MCF 10A (cell line): ENCODE results near the gene OOSP4B. TPM values are rescaled to one million over a fixed set of nuclear protein-coding genes. Genes with fewer than 3 reads are reported as not detected.

ENCODE experiments used
- BruUV-seq: library from RNA; stranded (reverse); fragments of 400-500 nt; replicated peaks from 2 replicates; lab custom pipeline; 2021; lab: Mats Ljungman, UMichigan
- CTCF ChIA-PET: fragments of 300-600 bp; sonication (Branson Sonifier 250); formaldehyde crosslinking; extraction: SDS; loops from one replicate; lab custom pipeline; 2021; ENCODE audit warnings: antibody characterized with exemption, inconsistent platforms; lab: Yijun Ruan, JAX
- POLR2A ChIA-PET: fragments of 300-600, 350-650 bp; sonication (Branson Sonifier 250); formaldehyde crosslinking; extraction: SDS; loops from one replicate; lab custom pipeline; 2020; ENCODE audit warnings: antibody characterized with exemption, inconsistent platforms; lab: Yijun Ruan, JAX
- DNase-seq: peaks from one replicate; pipeline ENCODE4 v3.0.0-alpha.2; 2018; ENCODE audit not compliant: unreplicated experiment
- H3K27ac Mint-ChIP-seq: one replicate; pipeline ENCODE4 v1.8.0; 2022; ENCODE audit warnings: mild to moderate bottlenecking, low read depth, mixed read lengths; ENCODE audit not compliant: unreplicated experiment
- H3K27me3 Mint-ChIP-seq: one replicate; pipeline ENCODE4 v1.8.0; 2022; ENCODE audit warnings: mixed read lengths; ENCODE audit not compliant: insufficient read depth, unreplicated experiment
- H3K36me3 Mint-ChIP-seq: one replicate; pipeline ENCODE4 v1.8.0; 2022; ENCODE audit warnings: mild to moderate bottlenecking, moderate library complexity, mixed read lengths; ENCODE audit not compliant: insufficient read depth, unreplicated experiment
- H3K4me1 Mint-ChIP-seq: one replicate; pipeline ENCODE4 v1.8.0; 2022; ENCODE audit warnings: mixed read lengths; ENCODE audit not compliant: insufficient read depth, unreplicated experiment
- H3K4me3 Mint-ChIP-seq: one replicate; pipeline ENCODE4 v1.8.0; 2022; ENCODE audit warnings: mild to moderate bottlenecking, moderate library complexity, mixed read lengths; ENCODE audit not compliant: unreplicated experiment
- H3K9me3 Mint-ChIP-seq: one replicate; pipeline ENCODE4 v1.8.0; 2022; ENCODE audit warnings: mixed read lengths; ENCODE audit not compliant: unreplicated experiment
- intact Hi-C: fragments of 100-400 bp; cut with micrococcal nuclease; formaldehyde crosslinking; loops from 2 replicates; pipeline ENCODE4 v1.14.1; 2022
- total RNA-seq: library from RNA; stranded (reverse); gene quantifications from 2 replicates; pipeline ENCODE4 v1.2.3, GENCODE V29; 2022
- TF ChIP-seq, protein P1 (sequence below): fragments of 200-600 bp; IDR thresholded peaks from one replicate; pipeline ENCODE4 v1.8.0; 2022; ENCODE audit warnings: antibody characterized with exemption, mild to moderate bottlenecking; ENCODE audit not compliant: unreplicated experiment

OOSP4B gene
- total RNA-seq, 1 experiment from 2014 or later: not detected

DNA sequence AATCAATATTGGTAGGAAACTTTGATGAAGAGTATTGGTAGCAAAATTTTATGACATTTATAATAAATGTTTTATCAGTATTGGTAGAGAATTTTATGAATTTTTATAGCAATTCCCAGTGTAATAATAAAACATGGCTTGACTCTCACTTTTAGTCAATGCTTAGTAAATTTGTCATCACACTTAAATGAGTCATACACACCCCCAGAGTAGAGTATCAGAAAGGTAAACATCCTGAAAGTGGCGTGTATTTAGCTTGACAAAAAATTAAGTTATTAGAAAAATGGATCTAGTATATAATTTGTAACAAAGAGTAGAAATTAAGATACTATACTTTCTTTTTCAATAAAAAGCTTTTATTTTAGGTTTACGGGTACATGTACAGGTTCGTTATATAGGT lies 42.1 kb downstream of the OOSP4B start:
- no peak for DNase-seq
- no TSS peak for BruUV-seq
- TF ChIP-seq, protein P1, sequence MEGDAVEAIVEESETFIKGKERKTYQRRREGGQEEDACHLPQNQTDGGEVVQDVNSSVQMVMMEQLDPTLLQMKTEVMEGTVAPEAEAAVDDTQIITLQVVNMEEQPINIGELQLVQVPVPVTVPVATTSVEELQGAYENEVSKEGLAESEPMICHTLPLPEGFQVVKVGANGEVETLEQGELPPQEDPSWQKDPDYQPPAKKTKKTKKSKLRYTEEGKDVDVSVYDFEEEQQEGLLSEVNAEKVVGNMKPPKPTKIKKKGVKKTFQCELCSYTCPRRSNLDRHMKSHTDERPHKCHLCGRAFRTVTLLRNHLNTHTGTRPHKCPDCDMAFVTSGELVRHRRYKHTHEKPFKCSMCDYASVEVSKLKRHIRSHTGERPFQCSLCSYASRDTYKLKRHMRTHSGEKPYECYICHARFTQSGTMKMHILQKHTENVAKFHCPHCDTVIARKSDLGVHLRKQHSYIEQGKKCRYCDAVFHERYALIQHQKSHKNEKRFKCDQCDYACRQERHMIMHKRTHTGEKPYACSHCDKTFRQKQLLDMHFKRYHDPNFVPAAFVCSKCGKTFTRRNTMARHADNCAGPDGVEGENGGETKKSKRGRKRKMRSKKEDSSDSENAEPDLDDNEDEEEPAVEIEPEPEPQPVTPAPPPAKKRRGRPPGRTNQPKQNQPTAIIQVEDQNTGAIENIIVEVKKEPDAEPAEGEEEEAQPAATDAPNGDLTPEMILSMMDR: no peak
- Mint-ChIP-seq H3K27ac (no peak overlapping the region), H3K36me3 (no peaks in the 10 kb centered on the region), H3K27me3 (peaks cover 15% of the 10 kb centered on the region), H3K4me3 (no peak overlapping the region), H3K9me3 (peaks cover 7% of the 10 kb centered on the region), H3K4me1 (no peaks in the 10 kb centered on the region)
- ChIA-PET POLR2A (no interaction called here), CTCF (interaction anchor here (0.6 kb wide), 1 partner anchor 192 kb away, joined by 4 read pairs; no protein-coding TSS in a partner anchor)
- intact Hi-C loops: no loop called here

DNA sequence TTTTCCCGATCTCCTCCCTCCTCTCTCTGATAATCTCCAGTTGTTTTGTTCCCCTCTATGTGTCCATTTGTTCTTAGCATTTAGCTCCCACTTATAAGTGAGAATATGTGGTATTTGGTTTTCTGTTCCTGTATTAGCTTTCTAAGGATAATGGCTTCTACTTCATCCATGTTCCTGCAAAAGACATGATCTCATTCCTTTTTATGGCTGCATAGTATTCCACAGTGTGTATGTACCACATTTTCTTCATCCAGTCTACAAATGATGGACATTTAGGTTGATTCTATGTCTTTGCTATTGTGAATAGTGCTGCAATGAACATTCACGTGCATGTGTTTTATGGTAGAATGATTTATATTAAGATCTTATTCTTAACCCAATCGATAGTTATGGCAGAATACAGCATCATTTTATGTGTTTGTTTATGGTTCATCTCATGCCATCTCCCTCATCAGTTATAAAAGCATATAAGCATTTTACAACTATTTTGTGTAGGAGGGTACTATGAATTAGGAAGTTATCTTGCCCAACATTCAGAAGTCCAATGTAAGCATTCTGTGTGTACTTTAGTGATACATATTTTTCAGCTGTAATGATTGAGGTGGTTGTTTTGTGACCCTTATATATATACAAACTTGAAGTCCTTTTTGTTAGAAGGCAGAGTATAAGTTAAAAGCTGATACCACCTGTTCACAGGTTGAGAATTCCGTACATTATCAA lies 42.7 kb downstream of the OOSP4B start:
- ChIA-PET POLR2A (no interaction called here), CTCF (interaction anchor here (0.6 kb wide), 1 partner anchor 192 kb away, joined by 4 read pairs; no protein-coding TSS in a partner anchor)
- Mint-ChIP-seq H3K27me3 (peaks cover 9% of the 10 kb centered on the region), H3K36me3 (no peaks in the 10 kb centered on the region), H3K9me3 (peaks cover 7% of the 10 kb centered on the region), H3K4me1 (no peaks in the 10 kb centered on the region), H3K27ac (no peak overlapping the region), H3K4me3 (no peak overlapping the region)
- BruUV-seq: no TSS peak
- intact Hi-C loops: no loop called here
- no peak for DNase-seq
- TF ChIP-seq, protein P1: no peak

DNA sequence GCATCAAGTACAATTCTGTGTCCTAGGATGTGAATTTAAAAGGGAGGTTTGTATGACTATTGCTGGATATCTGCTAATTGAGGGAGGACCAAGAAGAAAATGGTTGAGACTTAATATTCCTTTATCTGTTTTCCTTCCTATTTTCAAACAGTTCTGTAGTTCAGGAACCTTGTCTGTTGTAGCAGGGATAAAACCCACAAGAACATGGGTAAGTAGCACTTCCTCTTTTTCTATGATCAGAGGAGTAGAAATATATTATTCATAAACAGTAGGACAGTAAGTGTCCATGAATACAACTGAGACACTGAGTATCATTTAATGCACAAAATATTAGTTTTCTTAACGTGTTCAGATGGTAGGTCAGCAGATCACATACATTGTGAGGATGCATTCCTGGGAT lies 47.1 kb downstream of the OOSP4B start:
- H3K36me3 Mint-ChIP-seq: no peaks in the 10 kb centered on the region
- H3K9me3 Mint-ChIP-seq: peaks cover 7% of the 10 kb centered on the region
- H3K27me3 Mint-ChIP-seq: no peaks in the 10 kb centered on the region
- no peaks in the 10 kb centered on the region for H3K4me1 Mint-ChIP-seq
- DNase-seq: no peak
- intact Hi-C loops: no loop called here
- no peak overlapping the region for H3K4me3 Mint-ChIP-seq
- TF ChIP-seq, protein P1: no peak
- POLR2A ChIA-PET: no interaction called here
- no peak overlapping the region for H3K27ac Mint-ChIP-seq
- no TSS peak for BruUV-seq
- CTCF ChIA-PET: no interaction called here

DNA sequence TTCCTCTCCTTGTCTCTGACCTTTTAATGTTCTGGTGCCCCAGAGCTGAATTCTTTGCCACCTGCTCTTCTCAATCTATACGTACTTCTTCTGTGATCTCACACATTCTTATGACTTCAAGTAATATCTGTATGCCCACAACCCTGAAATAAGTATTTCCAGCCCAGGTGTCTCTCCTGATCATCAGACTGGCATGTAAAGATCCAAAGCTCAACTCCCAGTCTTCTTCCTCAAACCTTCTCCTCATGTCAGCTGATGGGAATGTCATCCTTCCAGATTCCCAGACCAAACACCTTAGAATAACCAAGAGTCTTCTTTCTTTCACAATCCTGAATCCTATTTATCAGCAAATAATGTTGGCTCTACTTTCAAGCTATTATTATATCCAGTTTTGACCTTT lies 48.8 kb downstream of the OOSP4B start:
- BruUV-seq: no TSS peak
- TF ChIP-seq, protein P1: no peak
- Mint-ChIP-seq H3K27ac (no peak overlapping the region), H3K9me3 (no peaks in the 10 kb centered on the region), H3K27me3 (no peaks in the 10 kb centered on the region), H3K4me1 (no peaks in the 10 kb centered on the region), H3K36me3 (no peaks in the 10 kb centered on the region), H3K4me3 (no peak overlapping the region)
- intact Hi-C loops: no loop called here
- ChIA-PET POLR2A (interaction anchor here (0.6 to 0.8 kb wide), 2 partner anchors 25 to 879 kb away, joined by 3 read pairs; no protein-coding TSS in a partner anchor), CTCF (interaction anchor here (0.6 to 1.2 kb wide), 2 partner anchors 35 to 299 kb away, joined by 3 to 5 read pairs; no protein-coding TSS in a partner anchor)
- no peak for DNase-seq
